Superior temporal gyrus (tissue), 1 donor: ENCODE data around the gene HSPB9.
"Not testable (repeated sequence)": the region's sequence is repeated elsewhere in the genome, so short reads cannot be mapped to it uniquely, and the experiment has no call there.

Source experiments
- DNase-seq: peaks from one replicate; pipeline ENCODE4 v3.0.0-alpha.2; 2016; ENCODE audit errors: extremely low spot score

HSPB9 gene

DNA sequence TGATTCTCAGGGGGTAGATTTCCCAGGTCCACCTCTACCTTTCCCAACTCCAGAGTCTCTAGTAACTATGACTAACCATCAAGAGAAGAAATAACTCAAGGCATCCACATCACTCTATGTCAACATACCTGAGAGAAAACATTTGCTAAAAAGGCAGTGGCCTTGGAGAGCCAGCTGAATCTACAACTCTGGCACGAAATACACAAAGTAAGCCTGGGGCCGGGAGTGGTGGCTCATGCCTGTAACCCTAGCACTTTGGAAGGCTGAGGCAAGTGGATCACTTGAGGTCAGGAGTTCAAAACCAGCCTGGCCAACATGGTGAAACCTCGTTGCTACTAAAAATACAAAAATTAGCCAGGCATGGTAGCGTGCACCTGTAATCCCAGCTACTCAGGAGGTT is 20.5 kb downstream of the HSPB9 start:
- DNase-seq = not testable (repeated sequence)

DNA sequence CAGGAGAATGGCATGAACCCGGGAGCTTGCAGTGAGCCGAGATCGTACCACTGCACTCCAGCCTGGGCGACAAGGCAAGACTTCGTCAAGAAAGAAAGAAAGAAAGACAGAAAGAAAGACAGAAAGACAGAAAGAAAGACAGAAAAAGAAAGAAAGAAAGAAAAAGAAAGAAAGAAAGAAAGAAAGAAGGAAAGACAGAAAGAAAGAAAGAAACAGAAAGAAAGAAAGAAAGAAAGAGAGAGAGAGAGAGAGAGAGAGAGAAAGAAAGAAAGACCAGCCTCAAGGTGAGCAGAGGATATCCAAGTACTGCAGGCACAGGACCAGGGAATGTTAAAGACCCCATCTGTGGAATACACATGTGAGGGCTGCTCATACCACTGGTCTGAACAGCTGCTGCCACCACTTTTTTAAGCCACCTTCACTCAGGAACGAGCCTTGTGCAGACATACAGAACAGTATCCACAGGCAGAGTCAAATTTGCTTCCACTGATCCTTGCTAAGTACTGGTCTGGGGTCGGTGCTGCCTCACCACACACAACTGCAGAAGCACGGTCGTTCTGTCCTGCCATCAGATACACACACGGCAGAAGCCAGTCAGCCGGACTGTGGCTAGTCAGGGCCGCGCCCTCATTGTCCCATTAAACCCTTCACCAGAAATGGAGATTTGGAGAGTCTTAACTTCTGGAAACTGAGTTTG is 24.5 kb downstream of the HSPB9 start:
- no peak for DNase-seq

DNA sequence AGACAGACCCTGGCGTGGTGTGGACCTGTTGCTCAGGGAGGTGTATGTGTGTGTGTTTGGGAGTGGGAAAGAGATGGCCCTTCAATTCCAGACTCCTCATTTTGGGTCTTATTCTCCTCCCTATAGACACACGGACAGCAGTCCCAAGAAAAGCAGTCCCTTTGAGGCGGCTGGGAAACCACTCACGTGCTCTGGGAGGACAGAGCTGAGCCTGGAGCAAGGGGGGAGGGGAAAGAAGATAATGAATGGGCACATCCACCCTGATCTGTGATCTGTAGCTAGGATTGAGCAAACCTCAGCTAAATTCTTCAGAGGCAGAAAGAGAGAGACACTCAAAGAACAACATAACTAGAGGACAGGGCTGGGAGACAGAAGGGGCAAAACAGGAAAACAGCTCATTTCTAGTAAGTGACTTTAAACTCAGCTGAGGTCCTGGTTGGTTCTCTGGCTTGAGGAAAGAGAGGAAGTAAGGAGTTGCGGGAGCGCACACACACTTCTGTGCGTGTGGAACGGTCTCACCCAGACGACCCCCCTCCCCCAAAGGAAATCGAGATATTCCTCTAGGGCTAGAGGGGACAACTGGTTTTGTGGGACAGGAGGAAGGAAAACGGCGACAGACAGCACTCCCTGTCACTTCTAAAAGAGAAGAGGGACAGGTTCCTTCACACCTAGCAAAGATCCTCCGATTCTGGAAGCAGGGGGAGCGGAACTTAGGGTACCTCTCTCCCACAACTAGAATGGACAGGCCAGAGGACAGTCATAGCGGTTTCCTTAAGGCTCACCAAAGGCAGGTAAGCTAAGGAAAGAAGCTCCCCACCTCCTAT is 31.5 kb downstream of the HSPB9 start:
- DNase-seq = no peak

DNA sequence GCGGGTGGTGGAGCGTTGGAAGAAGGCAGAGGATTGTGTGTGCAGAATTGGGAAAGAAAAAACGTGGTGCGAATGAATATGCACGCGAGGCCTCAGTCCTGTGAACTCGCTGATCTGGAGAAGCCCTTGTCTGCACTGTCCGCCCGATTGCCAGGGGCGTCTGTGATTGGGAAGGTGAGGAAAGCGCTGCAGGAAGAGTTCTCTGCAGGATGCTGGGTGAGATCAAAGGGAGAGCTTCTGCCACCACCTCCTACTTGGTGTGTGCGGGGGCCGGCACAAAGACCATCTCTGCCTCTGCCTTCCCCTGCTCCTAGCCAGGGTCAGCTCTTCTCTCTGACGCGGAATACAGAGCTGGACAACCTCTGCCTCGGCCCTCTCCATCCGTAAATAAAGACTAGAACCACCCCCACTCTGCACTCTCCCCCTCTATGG is 33.0 kb downstream of the HSPB9 start:
- DNase-seq = no peak

DNA sequence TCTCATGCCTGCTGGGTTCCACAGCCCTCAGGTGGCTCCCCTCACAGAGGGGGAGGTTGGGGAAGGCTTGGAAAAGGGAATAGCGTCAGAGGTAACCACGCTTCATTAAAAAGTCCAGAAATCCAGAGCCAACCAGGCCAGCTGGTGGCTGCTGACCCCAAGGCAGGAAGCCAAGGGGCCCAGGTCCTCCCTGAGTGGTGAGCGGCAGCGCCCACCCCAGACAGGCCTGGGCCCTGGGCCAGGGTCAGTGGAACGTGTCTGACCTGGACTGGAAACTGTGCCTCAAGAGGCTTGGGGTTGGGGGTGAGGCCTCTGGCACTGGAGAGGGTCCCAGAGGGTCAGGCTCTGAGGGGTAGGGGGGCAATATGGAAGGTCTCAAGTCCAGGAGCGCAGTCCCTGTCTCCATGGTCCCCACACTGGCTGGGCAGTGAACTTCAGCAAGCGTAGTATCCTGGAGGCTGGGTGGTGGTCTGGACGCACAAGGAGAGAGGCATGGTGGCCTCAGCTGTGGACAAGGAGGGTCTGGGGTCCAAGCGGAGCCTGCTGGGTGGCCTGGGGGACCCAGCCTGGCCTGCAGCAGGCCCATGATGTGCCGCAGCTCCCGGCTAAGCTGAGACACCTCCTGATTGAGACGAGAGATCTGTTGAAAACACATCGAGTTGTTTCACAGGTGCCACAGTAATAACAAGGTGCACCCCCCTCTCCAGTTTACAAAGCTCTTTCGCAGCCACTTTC is 37.4 kb downstream of the HSPB9 start:
- DNase-seq = no peak

DNA sequence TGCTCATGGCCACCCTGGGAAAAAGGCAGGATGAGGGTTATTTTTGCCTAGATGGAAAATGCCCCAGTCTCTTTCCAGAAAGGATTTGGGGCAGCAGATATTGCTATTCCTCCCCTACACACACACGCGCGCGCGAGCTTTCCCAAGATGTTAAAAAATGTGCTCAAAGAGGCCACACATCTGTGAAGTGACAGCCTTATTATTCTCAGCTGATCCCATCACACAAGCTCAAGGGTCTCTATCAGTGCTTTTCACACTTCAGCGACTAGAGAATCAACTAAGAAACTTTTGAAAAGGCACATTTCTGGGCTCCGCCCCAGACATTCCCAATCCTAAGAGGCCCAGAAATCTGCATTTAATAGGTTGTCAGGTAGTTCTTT is 37.9 kb downstream of the HSPB9 start:
- DNase-seq = no peak

DNA sequence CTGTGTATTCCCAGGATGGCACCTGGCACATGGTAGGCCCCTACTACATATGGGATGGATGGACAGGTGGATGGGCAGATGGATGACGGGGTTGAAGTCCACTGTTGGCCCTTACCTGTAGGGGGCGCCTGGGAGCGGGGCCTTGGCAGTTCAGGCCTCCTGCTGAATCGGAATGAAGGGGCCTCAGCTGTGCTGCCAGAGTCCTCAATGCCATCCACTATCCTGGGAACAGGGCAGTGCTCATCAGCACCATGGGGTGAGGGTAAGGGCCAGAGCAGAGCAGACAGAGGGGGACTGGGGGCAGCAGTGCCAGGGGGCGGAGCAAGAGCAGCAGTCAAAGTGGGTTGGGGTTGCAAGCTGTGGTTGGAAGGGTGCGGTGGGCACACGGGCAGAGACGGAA is 40.5 kb downstream of the HSPB9 start:
- DNase-seq = no peak

DNA sequence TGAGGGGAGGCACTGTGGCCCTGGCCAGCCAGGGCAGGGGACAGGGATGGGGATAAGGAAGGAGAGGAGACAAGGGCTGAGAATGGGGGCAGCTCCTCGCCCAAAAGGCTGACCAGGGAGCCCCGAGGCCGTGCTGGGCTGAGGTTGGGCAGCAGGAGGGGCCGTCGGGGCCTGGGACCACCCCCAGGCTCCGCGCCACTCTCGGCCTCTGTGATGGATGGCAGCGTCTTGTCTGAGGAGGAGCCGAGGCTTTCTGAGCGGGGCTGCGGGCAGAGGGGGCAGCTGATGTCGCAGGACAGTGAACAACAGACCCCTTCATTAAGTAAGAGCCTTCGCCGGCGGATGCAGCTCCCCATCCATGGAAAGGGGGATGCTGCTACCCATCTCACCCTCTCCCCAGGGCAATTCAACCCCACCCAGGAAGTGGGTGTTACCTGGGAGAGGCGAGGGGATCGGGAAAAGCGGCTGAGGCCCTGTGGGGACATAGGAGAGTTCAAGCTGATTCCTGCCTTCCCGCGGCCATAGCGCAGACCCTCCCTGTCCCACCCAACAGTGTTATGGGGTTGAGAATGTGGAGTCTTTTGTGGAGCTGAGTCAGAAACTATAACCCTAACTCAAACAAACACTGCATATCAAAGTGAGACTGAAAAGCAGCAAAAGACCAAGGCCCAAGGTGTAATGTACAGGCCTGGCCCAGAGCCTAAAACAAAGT is 41.2 kb downstream of the HSPB9 start:
- DNase-seq = no peak

DNA sequence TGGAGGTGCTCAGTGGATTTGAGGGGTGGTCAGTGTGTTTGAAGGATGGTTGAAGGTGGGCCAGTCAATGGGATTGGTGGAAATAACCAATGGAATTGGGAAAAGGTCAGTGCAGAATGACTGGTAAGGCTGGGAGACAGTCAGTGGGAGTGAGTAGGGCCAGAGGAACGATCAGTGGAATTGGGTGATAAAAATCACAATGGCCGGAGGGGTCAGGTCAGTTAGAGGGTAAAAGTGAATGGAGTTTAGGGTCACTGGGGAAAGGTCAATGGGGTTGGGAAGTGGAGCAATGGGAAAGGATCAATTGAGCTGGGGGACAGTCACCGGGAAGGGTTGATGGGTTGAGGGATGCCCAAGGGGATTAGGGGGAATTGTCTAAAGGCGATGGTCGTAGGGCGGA is 43.1 kb downstream of the HSPB9 start:
- no peak for DNase-seq

DNA sequence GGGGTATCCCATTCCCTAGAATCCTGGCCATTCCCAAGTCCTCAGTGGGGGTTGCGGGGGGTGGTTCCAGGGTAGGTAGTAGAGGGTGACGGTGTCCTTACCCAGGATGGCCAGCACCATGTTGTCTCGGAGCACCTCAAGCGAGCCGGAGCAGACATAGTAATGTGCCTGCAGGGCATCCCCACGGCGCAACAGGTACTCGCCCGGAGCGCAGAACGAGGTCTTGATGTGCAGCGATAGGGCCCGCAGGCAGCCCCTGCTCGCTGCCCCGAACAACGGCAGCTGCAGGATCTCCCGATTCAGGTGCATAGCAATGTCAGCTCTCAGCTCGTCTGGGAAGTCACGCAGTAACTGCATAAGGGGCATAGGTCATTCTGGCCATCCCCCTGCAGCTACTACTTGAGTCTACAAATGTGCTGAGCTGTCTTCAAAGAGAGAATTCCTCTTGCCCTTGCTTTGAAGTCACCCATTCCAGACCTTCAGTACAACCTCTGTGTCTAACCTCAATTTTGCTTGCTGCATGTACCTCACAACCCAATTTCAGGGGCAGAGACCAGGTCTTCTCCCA is 43.7 kb downstream of the HSPB9 start:
- no peak for DNase-seq

DNA sequence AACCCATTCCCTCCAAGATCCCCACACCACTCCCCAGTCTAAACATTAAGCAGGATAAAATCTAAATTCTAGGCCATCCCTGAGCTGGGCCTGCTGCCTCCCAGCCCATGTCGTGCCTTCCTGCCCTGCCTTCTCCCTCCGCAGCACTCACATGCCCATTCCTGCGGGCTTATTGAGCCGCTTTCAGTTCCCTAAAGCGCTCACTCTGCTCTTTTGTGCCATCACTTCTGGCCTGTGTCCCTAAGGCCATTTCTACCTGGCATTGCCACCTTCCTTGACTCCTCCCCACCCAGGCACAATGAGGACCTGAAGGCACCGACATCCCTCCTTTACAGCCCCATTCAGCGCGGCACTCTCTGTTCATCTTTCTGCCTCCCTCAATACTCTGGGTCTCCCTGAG is 45.2 kb downstream of the HSPB9 start:
- no peak for DNase-seq

DNA sequence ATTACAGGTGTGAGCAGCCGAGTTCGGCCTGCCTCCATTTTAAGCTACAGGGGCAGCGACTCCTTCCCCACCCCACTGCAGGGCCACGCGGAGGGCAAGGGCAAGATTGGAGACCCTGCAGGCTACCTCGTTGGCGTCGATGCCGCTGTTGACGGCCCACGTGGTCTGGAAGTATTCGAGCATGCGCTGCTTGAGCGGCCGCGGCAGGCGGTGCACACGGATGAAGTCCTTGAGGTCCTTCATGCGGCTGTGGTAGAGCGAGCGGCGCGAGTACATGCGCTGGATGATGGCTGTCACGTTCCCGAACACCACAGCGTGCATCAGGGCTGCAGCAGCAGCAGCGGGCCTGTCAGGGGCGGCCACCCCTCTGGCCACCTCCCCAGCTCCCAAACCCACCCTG is 46.7 kb downstream of the HSPB9 start:
- DNase-seq = no peak

DNA sequence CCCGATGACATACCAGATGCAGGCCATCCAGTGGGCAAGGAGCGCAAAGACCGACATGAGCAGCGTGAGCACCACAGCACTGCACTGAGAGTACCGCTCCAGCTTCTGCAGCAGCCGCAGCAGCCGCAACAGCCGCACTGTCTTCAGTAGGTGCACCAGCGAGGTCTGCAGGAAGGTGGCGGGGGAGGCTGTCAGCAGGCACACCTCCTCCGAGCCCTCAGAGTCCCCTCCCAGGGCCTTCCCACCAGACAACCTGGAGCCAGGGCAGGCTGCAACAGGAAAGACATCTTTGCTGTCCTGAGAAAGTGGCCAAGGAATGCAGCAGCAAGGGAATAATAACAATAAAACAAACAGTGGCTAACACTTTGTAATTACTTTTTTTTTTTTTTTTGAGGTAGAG is 49.2 kb downstream of the HSPB9 start:
- no peak for DNase-seq
